Activated T-helper 1 cell treated with anti-CD3 and anti-CD28 coated beads, Interleukin-12 subunit alpha, Interleukin-12 subunit beta, Interleukin-2, Interleukin-4 antibody, amounts not matched to agents 30 ng/mL and 10 ng/mL and 1 ng/mL, durations not matched to agents 14 hours and 24 hours and 36 hours (primary cell): Measurements from ENCODE around the gene USP17L12. TPM values are rescaled to one million over a fixed set of nuclear protein-coding genes. Genes with fewer than 3 reads are reported as not detected.
"Not testable (repeated sequence)": the region's sequence is repeated elsewhere in the genome, so short reads cannot be mapped to it uniquely, and the experiment has no call there.

ENCODE experiments used
- DNase-seq: peaks from one replicate; pipeline ENCODE4 v3.0.0; 2021; ENCODE audit warnings: low spot score
- H3K27ac Mint-ChIP-seq: one replicate; pipeline ENCODE4 v1.8.0; 2021; ENCODE audit warnings: mild to moderate bottlenecking, mixed read lengths
- H3K27me3 Mint-ChIP-seq: one replicate; pipeline ENCODE4 v1.8.0; 2022; ENCODE audit warnings: mild to moderate bottlenecking, moderate library complexity, mixed read lengths; ENCODE audit not compliant: insufficient read depth
- H3K36me3 Mint-ChIP-seq: one replicate; pipeline ENCODE4 v1.8.0; 2021; ENCODE audit warnings: low read depth, mixed read lengths
- H3K4me1 Mint-ChIP-seq: one replicate; pipeline ENCODE4 v1.8.0; 2021; ENCODE audit warnings: low read depth, mixed read lengths
- H3K4me3 Mint-ChIP-seq: one replicate; pipeline ENCODE4 v1.8.0; 2021; ENCODE audit warnings: mild to moderate bottlenecking, moderate library complexity, mixed read lengths
- H3K9me3 Mint-ChIP-seq: one replicate; pipeline ENCODE4 v1.8.0; 2021; ENCODE audit warnings: mixed read lengths
- intact Hi-C: fragments of 100-400 bp; cut with micrococcal nuclease; formaldehyde crosslinking; loops from one replicate; pipeline ENCODE4 v1.15.1; 2024
- total RNA-seq: library from RNA; stranded (reverse); gene quantifications from 2 replicates; pipeline ENCODE4 v1.2.3, GENCODE V29; 2022

USP17L12 gene, protein sequence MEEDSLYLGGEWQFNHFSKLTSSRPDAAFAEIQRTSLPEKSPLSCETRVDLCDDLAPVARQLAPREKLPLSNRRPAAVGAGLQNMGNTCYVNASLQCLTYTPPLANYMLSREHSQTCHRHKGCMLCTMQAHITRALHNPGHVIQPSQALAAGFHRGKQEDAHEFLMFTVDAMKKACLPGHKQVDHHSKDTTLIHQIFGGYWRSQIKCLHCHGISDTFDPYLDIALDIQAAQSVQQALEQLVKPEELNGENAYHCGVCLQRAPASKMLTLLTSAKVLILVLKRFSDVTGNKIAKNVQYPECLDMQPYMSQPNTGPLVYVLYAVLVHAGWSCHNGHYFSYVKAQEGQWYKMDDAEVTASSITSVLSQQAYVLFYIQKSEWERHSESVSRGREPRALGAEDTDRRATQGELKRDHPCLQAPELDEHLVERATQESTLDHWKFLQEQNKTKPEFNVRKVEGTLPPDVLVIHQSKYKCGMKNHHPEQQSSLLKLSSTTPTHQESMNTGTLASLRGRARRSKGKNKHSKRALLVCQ
- total RNA-seq: not detected in 2 replicates

DNA sequence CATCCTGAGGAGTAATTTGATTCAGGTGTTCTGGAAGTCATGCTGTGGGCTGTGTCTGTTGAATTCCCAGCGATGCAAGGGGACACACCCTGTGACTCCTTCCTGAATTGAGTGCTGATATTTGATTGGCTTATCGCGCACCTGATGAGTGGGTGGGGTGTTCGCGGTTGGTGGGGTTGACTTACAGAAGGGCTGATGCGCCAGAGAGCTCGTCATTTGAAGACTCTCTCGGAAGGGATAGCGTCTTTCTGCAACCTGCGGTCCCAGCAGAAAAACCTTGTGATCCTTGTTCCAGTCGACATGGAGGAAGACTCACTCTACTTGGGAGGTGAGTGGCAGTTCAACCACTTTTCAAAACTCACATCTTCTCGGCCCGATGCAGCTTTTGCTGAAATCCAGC, at the start of gene USP17L12:
TSS of gene USP17L12 (plus strand) at position 301 of the 400 bp plus-strand sequence. CDS start at position 301, 0 bp downstream.
- H3K4me1 Mint-ChIP-seq, H3K36me3 Mint-ChIP-seq, H3K4me3 Mint-ChIP-seq, DNase-seq, H3K27ac Mint-ChIP-seq, H3K9me3 Mint-ChIP-seq, intact Hi-C loops, H3K27me3 Mint-ChIP-seq: not testable (repeated sequence)

GRCh38 chr4:9210357-9210756, 9.6 kb upstream of the USP17L12 start, which contains the start of gene USP17L10:
Gene USP17L10, plus strand, starts transcription at chr4:9210657. Its CDS starts 0 bp downstream, at chr4:9210657.
- H3K36me3 Mint-ChIP-seq, H3K4me3 Mint-ChIP-seq, DNase-seq, H3K4me1 Mint-ChIP-seq, H3K27ac Mint-ChIP-seq, H3K9me3 Mint-ChIP-seq, H3K27me3 Mint-ChIP-seq, intact Hi-C loops: not testable (repeated sequence)

- H3K9me3 Mint-ChIP-seq, H3K4me3 Mint-ChIP-seq, H3K27ac Mint-ChIP-seq, H3K27me3 Mint-ChIP-seq, H3K36me3 Mint-ChIP-seq, intact Hi-C loops, H3K4me1 Mint-ChIP-seq: not testable (repeated sequence)
- peak; percentile 0 for DNase-seq
Measured at GRCh38 chr4:9214701-9215100, 5.3 kb upstream of the USP17L12 start.

DNA sequence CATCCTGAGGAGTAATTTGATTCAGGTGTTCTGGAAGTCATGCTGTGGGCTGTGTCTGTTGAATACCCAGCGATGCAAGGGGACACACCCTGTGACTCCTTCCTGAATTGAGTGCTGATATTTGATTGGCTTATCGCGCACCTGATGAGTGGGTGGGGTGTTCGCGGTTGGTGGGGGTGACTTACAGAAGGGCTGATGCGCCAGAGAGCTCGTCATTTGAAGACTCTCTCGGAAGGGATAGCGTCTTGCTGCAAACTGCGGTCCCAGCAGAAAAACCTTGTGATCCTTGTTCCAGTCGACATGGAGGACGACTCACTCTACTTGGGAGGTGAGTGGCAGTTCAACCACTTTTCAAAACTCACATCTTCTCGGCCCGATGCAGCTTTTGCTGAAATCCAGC, 4.8 kb upstream of the USP17L12 start, which contains the start of gene USP17L11:
TSS of gene USP17L11 (plus strand) at position 301 of the 400 bp plus-strand sequence. CDS start at position 301, 0 bp downstream.
- H3K4me1 Mint-ChIP-seq, H3K9me3 Mint-ChIP-seq, DNase-seq, H3K27me3 Mint-ChIP-seq, H3K36me3 Mint-ChIP-seq, H3K27ac Mint-ChIP-seq, H3K4me3 Mint-ChIP-seq, intact Hi-C loops: not testable (repeated sequence)

DNA sequence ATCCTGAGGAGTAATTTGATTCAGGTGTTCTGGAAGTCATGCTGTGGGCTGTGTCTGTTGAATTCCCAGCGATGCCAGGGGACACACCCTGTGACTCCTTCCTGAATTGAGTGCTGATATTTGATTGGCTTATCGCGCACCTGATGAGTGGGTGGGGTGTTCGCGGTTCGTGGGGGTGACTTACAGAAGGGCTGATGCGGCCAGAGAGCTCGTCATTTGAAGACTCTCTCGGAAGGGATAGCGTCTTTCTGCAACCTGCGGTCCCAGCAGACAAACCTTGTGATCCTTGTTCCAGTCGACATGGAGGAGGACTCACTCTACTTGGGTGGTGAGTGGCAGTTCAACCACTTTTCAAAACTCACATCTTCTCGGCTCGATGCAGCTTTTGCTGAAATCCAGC, 4.6 kb downstream of the USP17L12 start, which contains the start of gene USP17L13:
TSS of gene USP17L13 (plus strand) at position 301 of the 400 bp plus-strand sequence. CDS start at position 301, 0 bp downstream.
- H3K36me3 Mint-ChIP-seq, DNase-seq, intact Hi-C loops, H3K27ac Mint-ChIP-seq, H3K9me3 Mint-ChIP-seq, H3K4me1 Mint-ChIP-seq, H3K27me3 Mint-ChIP-seq, H3K4me3 Mint-ChIP-seq: not testable (repeated sequence)

DNA sequence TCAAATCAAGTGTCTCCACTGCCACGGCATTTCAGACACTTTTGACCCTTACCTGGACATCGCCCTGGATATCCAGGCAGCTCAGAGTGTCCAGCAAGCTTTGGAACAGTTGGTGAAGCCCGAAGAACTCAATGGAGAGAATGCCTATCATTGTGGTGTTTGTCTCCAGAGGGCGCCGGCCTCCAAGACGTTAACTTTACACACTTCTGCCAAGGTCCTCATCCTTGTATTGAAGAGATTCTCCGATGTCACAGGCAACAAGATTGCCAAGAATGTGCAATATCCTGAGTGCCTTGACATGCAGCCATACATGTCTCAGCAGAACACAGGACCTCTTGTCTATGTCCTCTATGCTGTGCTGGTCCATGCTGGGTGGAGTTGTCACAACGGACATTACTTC, 10.3 kb downstream of the USP17L12 start:
- H3K4me1 Mint-ChIP-seq, H3K36me3 Mint-ChIP-seq, H3K27me3 Mint-ChIP-seq, H3K4me3 Mint-ChIP-seq, intact Hi-C loops, H3K9me3 Mint-ChIP-seq, H3K27ac Mint-ChIP-seq: not testable (repeated sequence)
- peak; percentile 0 for DNase-seq

- H3K27me3 Mint-ChIP-seq, intact Hi-C loops, DNase-seq, H3K9me3 Mint-ChIP-seq, H3K27ac Mint-ChIP-seq, H3K4me1 Mint-ChIP-seq, H3K36me3 Mint-ChIP-seq, H3K4me3 Mint-ChIP-seq: not testable (repeated sequence)
Measured at GRCh38 chr4:9234085-9234484, 14.1 kb downstream of the USP17L12 start, which contains the start of gene USP17L15. Gene USP17L15, plus strand, starts transcription at chr4:9234385. Its CDS starts 0 bp downstream, at chr4:9234385.

- H3K9me3 Mint-ChIP-seq, H3K36me3 Mint-ChIP-seq, H3K27ac Mint-ChIP-seq, H3K27me3 Mint-ChIP-seq, H3K4me3 Mint-ChIP-seq, DNase-seq, intact Hi-C loops, H3K4me1 Mint-ChIP-seq: not testable (repeated sequence)
Measured at GRCh38 chr4:9238461-9238860, 18.5 kb downstream of the USP17L12 start.

DNA sequence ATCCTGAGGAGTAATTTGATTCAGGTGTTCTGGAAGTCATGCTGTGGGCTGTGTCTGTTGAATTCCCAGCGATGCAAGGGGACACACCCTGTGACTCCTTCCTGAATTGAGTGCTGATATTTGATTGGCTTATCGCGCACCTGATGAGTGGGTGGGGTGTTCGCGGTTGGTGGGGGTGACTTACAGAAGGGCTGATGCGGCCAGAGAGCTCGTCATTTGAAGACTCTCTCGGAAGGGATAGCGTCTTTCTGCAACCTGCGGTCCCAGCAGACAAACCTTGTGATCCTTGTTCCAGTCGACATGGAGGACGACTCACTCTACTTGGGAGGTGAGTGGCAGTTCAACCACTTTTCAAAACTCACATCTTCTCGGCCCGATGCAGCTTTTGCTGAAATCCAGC, 23.6 kb downstream of the USP17L12 start, which contains the start of gene USP17L17:
TSS of gene USP17L17 (plus strand) at position 301 of the 400 bp plus-strand sequence. CDS start at position 301, 0 bp downstream.
- DNase-seq, H3K4me3 Mint-ChIP-seq, H3K4me1 Mint-ChIP-seq, H3K27ac Mint-ChIP-seq, H3K36me3 Mint-ChIP-seq, intact Hi-C loops, H3K27me3 Mint-ChIP-seq, H3K9me3 Mint-ChIP-seq: not testable (repeated sequence)

DNA sequence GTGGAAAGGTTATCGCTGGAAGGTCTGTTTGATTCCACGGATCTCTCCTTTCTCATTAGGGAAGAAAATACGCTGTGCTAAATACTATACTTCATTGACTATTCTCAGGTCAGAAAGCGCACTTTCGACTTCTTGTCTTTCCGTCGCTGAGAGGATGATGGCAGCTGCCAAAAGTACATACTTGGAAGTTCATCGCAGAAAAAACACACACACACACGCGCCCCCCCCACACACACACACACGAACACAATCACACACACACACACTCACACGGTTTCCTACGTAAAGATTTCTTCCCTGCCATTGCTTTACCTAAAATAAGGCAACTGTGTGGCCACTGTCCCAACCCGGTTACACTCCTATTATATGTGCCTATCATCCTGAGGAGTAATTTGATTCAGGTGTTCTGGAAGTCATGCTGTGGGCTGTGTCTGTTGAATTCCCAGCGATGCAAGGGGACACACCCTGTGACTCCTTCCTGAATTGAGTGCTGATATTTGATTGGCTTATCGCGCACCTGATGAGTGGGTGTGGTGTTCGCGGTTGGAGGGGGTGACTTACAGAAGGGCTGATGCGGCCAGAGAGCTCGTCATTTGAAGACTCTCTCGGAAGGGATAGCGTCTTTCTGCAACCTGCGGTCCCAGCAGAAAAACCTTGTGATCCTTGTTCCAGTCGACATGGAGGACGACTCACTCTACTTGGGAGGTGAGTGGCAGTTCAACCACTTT, 28.2 kb downstream of the USP17L12 start, which contains the start of gene USP17L18:
TSS of gene USP17L18 (plus strand) at position 678 of the 728 bp plus-strand sequence. CDS start at position 678, 0 bp downstream.
- H3K4me3 Mint-ChIP-seq, H3K27ac Mint-ChIP-seq, H3K9me3 Mint-ChIP-seq, H3K27me3 Mint-ChIP-seq, H3K4me1 Mint-ChIP-seq, H3K36me3 Mint-ChIP-seq, DNase-seq, intact Hi-C loops: not testable (repeated sequence)

DNA sequence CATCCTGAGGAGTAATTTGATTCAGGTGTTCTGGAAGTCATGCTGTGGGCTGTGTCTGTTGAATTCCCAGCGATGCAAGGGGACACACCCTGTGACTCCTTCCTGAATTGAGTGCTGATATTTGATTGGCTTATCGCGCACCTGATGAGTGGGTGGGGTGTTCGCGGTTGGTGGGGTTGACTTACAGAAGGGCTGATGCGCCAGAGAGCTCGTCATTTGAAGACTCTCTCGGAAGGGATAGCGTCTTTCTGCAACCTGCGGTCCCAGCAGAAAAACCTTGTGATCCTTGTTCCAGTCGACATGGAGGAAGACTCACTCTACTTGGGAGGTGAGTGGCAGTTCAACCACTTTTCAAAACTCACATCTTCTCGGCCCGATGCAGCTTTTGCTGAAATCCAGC, 33.1 kb downstream of the USP17L12 start, which contains the start of gene USP17L19:
TSS of gene USP17L19 (plus strand) at position 301 of the 400 bp plus-strand sequence. CDS start at position 301, 0 bp downstream.
- H3K9me3 Mint-ChIP-seq, H3K27me3 Mint-ChIP-seq: not testable (repeated sequence)

DNA sequence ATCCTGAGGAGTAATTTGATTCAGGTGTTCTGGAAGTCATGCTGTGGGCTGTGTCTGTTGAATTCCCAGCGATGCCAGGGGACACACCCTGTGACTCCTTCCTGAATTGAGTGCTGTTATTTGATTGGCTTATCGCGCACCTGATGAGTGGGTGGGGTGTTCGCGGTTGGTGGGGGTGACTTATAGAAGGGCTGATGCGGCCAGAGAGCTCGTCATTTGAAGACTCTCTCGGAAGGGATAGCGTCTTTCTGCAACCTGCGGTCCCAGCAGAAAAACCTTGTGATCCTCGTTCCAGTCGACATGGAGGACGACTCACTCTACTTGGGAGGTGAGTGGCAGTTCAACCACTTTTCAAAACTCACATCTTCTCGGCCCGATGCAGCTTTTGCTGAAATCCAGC, 37.9 kb downstream of the USP17L12 start, which contains the start of gene USP17L20:
TSS of gene USP17L20 (plus strand) at position 301 of the 400 bp plus-strand sequence. CDS start at position 301, 0 bp downstream.
- H3K36me3 Mint-ChIP-seq, H3K4me3 Mint-ChIP-seq, DNase-seq, H3K9me3 Mint-ChIP-seq, H3K27ac Mint-ChIP-seq, H3K27me3 Mint-ChIP-seq, intact Hi-C loops, H3K4me1 Mint-ChIP-seq: not testable (repeated sequence)

More for the DNA sequence above, 33.1 kb downstream of the USP17L12 start, which contains the start of gene USP17L19:
- H3K27ac Mint-ChIP-seq, intact Hi-C loops, DNase-seq, H3K4me3 Mint-ChIP-seq, H3K4me1 Mint-ChIP-seq, H3K36me3 Mint-ChIP-seq: not testable (repeated sequence)
